ENCODE results near the gene TNFSF12. TPM values are rescaled to one million over a fixed set of nuclear protein-coding genes. Genes with fewer than 3 reads are reported as not detected.
"Not testable (repeated sequence)": the region's sequence is repeated elsewhere in the genome, so short reads cannot be mapped to it uniquely, and the experiment has no call there.

Gene TNFSF12
- total RNA-seq, 1 donor from 2014 or later, result 0.53 TPM

GRCh38 chr17:7592422-7593021 lies 43.7 kb downstream of the TNFSF12 start:
- FAIRE-seq (no peak), DNase-seq (ENCODE audit: low read depth) (no peak)
- no peaks in the 10 kb centered on the region for H3K27me3 ChIP-seq (ENCODE audit: control insufficient read depth, insufficient read depth, low read length)
- no peak for TF ChIP-seq CTCF (IDR thresholded peaks at IDR 0.05; ENCODE audit: insufficient read depth, low read length, severe bottlenecking)
- no peak overlapping the region for H3K4me3 ChIP-seq (ENCODE audit: low read depth, low read length)
- peaks cover 25% of the 10 kb centered on the region for H3K36me3 ChIP-seq (ENCODE audit: control insufficient read depth, insufficient read depth, low read length)

DNA sequence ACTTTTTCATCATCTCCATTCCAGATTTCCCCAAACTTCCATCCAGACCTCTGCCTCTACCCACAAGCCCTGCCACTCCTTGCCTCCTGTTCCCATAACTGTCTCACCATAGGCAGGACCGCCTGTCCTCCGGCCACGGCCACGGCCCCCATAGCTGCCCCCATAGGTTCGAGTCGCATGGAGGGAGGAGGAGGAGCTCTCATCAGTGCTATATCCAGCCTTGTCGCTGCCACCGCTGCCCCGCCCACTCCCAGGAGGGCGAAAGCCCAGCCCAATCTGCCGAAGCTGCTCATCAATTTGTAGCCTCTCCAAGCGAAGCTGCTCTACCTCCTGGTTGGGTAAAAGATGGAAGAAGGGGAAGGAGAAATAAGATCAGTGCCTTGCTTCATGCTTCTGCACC lies 44.4 kb downstream of the TNFSF12 start:
- no peak overlapping the region for H3K4me3 ChIP-seq (ENCODE audit: low read depth, low read length)
- no peak for FAIRE-seq
- DNase-seq (ENCODE audit: low read depth), result no peak
- H3K36me3 ChIP-seq (ENCODE audit: control insufficient read depth, insufficient read depth, low read length), result peaks cover 25% of the 10 kb centered on the region
- H3K27me3 ChIP-seq (ENCODE audit: control insufficient read depth, insufficient read depth, low read length), result no peaks in the 10 kb centered on the region
- no peak for TF ChIP-seq CTCF (IDR thresholded peaks at IDR 0.05; ENCODE audit: insufficient read depth, low read length, severe bottlenecking)

DNA sequence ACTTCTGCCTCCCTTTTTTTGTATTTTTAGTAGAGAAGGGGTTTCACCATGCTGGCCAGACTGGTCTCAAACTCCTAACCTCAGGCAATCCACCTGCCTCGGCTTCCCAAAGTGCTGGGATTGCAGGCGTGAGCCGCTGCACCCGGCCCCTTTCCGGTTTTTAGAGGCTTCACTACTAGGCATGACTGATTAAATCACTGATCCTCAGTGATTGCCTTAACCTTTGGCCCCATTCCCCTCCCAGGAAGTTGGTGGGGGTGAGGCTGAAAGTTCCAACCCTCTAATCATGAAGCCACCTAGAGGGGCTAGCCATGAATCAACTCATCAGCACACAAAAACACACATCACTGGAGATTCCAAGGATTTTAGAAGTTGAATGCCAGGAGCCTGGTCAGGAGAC lies 48.7 kb downstream of the TNFSF12 start:
- not testable (repeated sequence) for H3K27me3 ChIP-seq (ENCODE audit: control insufficient read depth, insufficient read depth, low read length); DNase-seq (ENCODE audit: low read depth); H3K4me3 ChIP-seq (ENCODE audit: low read depth, low read length)
- peaks cover 32% of the 10 kb centered on the region for H3K36me3 ChIP-seq (ENCODE audit: control insufficient read depth, insufficient read depth, low read length)
- FAIRE-seq, result peak; percentile 97

GRCh38 chr17:7606280-7606679 lies 57.4 kb downstream of the TNFSF12 start:
- no peak for TF ChIP-seq CTCF (IDR thresholded peaks at IDR 0.05; ENCODE audit: insufficient read depth, low read length, severe bottlenecking)
- Histone ChIP-seq H3K4me3 (ENCODE audit: low read depth, low read length) (no peak overlapping the region), H3K36me3 (ENCODE audit: control insufficient read depth, insufficient read depth, low read length) (peaks cover 21% of the 10 kb centered on the region), H3K27me3 (ENCODE audit: control insufficient read depth, insufficient read depth, low read length) (no peaks in the 10 kb centered on the region)
- DNase-seq (ENCODE audit: low read depth) (no peak), FAIRE-seq (no peak)

Other genes with a start within 250 kb of the TNFSF12 start
- gene EIF5A, start 241.4 kb upstream of the TNFSF12 start, total RNA-seq, result 653 and 709 TPM in 2 replicates
- gene GPS2, start 233.7 kb upstream of the TNFSF12 start, total RNA-seq, result 22.4 and 35.7 TPM in 2 replicates
- gene NEURL4, start 219.7 kb upstream of the TNFSF12 start, total RNA-seq, result 14.7 and 17.7 TPM in 2 replicates
- 0.26 and 4.2 TPM in 2 replicates for gene ACAP1, start 212.5 kb upstream of the TNFSF12 start, total RNA-seq
- gene KCTD11, start 196.9 kb upstream of the TNFSF12 start, total RNA-seq, result 24.2 and 26.6 TPM in 2 replicates
- gene TMEM95, start 193.9 kb upstream of the TNFSF12 start, total RNA-seq, result not detected in 2 replicates
- 7.4 and 11.8 TPM in 2 replicates for gene TNK1, start 168.0 kb upstream of the TNFSF12 start, total RNA-seq
- gene PLSCR3, start 154.5 kb upstream of the TNFSF12 start, total RNA-seq, result 9.0 and 13.2 TPM in 2 replicates
- 40.3 and 67.7 TPM in 2 replicates for gene TMEM256, start 145.0 kb upstream of the TNFSF12 start, total RNA-seq
- 0.79 and 1.2 TPM in 2 replicates for gene NLGN2, start 141.2 kb upstream of the TNFSF12 start, total RNA-seq
- 0.13 TPM in 1 of 2 replicates, not detected in the other for gene SPEM1, start 128.7 kb upstream of the TNFSF12 start, total RNA-seq
- not detected in 2 replicates for gene SPEM2, start 123.4 kb upstream of the TNFSF12 start, total RNA-seq
- gene SPEM3, start 120.2 kb upstream of the TNFSF12 start, total RNA-seq, result not detected in 2 replicates
- 7.3 and 12.6 TPM in 2 replicates for gene TMEM102, start 113.6 kb upstream of the TNFSF12 start, total RNA-seq
- 12.4 and 28.3 TPM in 2 replicates for gene FGF11, start 109.5 kb upstream of the TNFSF12 start, total RNA-seq
- gene CHRNB1, start 104.0 kb upstream of the TNFSF12 start, total RNA-seq, result 9.7 and 16.8 TPM in 2 replicates
- gene ZBTB4, start 69.4 kb upstream of the TNFSF12 start, total RNA-seq, result 8.7 and 9.2 TPM in 2 replicates
- not detected in 2 replicates for gene SLC35G6, start 67.6 kb upstream of the TNFSF12 start, total RNA-seq
- gene POLR2A, start 64.7 kb upstream of the TNFSF12 start, total RNA-seq, result 38.4 and 79.6 TPM in 2 replicates
- 2.6 and 3.7 TPM in 2 replicates for gene TNFSF13, start 9.7 kb downstream of the TNFSF12 start, total RNA-seq
- gene SENP3, start 12.9 kb downstream of the TNFSF12 start, total RNA-seq, result 94.7 and 129 TPM in 2 replicates
- gene CD68, start 30.6 kb downstream of the TNFSF12 start, total RNA-seq, result 11.3 and 16.4 TPM in 2 replicates
- gene MPDU1, start 34.8 kb downstream of the TNFSF12 start, total RNA-seq, result 54.7 and 56.3 TPM in 2 replicates
- 23.4 and 41.7 TPM in 2 replicates for gene SOX15, start 41.0 kb downstream of the TNFSF12 start, total RNA-seq
- 42.1 and 43.2 TPM in 2 replicates for gene FXR2, start 65.8 kb downstream of the TNFSF12 start, total RNA-seq
- gene SAT2, start 78.8 kb downstream of the TNFSF12 start, total RNA-seq, result 23.9 and 38.7 TPM in 2 replicates
- 0.38 TPM in 1 of 2 replicates, not detected in the other for gene SHBG, start 81.1 kb downstream of the TNFSF12 start, total RNA-seq
- not detected in 2 replicates for gene ATP1B2, start 101.9 kb downstream of the TNFSF12 start, total RNA-seq
- gene TP53, start 138.4 kb downstream of the TNFSF12 start, total RNA-seq, result 9.2 and 15.1 TPM in 2 replicates
- gene WRAP53, start 139.4 kb downstream of the TNFSF12 start, total RNA-seq, result 3.5 and 4.2 TPM in 2 replicates
- under 0.01 TPM in 2 replicates for gene EFNB3, start 156.1 kb downstream of the TNFSF12 start, total RNA-seq
- under 0.01 and 0.26 TPM in 2 replicates for gene DNAH2, start 168.7 kb downstream of the TNFSF12 start, total RNA-seq